Astrocyte (in vitro differentiated cells and primary cell): Measurements from ENCODE around the gene INPP5E. TPM values are rescaled to one million over a fixed set of nuclear protein-coding genes. Genes with fewer than 3 reads are reported as not detected.

Source experiments
- DNase-seq: peaks from one replicate; pipeline ENCODE4 v3.0.0-alpha.2; 2010; ENCODE audit warnings: low read depth
- FAIRE-seq: peaks from 2 replicates; lab custom pipeline; 2011; peaks lifted over from hg19 to GRCh38; lab: Jason Lieb, UNC
- H2AFZ ChIP-seq: 2 replicates; pipeline ENCODE4 v1.6.0; 2012; ENCODE audit warnings: low read depth, low read length, inconsistent platforms
- H3K27ac ChIP-seq: 2 replicates; pipeline ENCODE4 v1.5.1; 2011; ENCODE audit warnings: low read depth, low read length, inconsistent platforms
- H3K27me3 ChIP-seq: 2 replicates; pipeline ENCODE4 v1.6.0; 2011; ENCODE audit warnings: low read length, inconsistent platforms; ENCODE audit not compliant: insufficient read depth
- H3K36me3 ChIP-seq: 2 replicates; pipeline ENCODE4 v1.5.1; 2011; ENCODE audit warnings: low read length, inconsistent platforms; ENCODE audit not compliant: insufficient read depth
- H3K4me1 ChIP-seq: 2 replicates; pipeline ENCODE4 v1.5.1; 2011; ENCODE audit warnings: low read length, inconsistent platforms; ENCODE audit not compliant: insufficient read depth
- H3K4me2 ChIP-seq: 2 replicates; pipeline ENCODE4 v1.6.0; 2012; ENCODE audit warnings: low read length, inconsistent platforms
- H3K4me3 ChIP-seq: 2 replicates; pipeline ENCODE4 v1.5.1; 2011; ENCODE audit warnings: low read depth, mild to moderate bottlenecking, low read length, inconsistent platforms; ENCODE audit not compliant: insufficient read depth
- H3K79me2 ChIP-seq: 2 replicates; pipeline ENCODE4 v1.6.0; 2012; ENCODE audit warnings: mild to moderate bottlenecking, low read length, inconsistent platforms; ENCODE audit not compliant: insufficient read depth
- H3K9ac ChIP-seq: 2 replicates; pipeline ENCODE4 v1.6.0; 2012; ENCODE audit warnings: mild to moderate bottlenecking, low read length, inconsistent platforms
- H3K9me3 ChIP-seq: 2 replicates; pipeline ENCODE4 v1.5.1; 2012; ENCODE audit warnings: low read depth, mild to moderate bottlenecking, low read length, inconsistent platforms; ENCODE audit not compliant: insufficient read depth
- H4K20me1 ChIP-seq: 2 replicates; pipeline ENCODE4 v1.6.0; 2012; ENCODE audit warnings: low read length, inconsistent platforms; ENCODE audit not compliant: insufficient read depth
- H3K27ac Mint-ChIP-seq: one replicate; pipeline ENCODE4 v1.8.0; 2021; ENCODE audit warnings: mild to moderate bottlenecking, mixed read lengths; ENCODE audit not compliant: unreplicated experiment
- H3K27me3 Mint-ChIP-seq: one replicate; pipeline ENCODE4 v1.8.0; 2021; ENCODE audit warnings: low read depth, mixed read lengths; ENCODE audit not compliant: unreplicated experiment
- H3K36me3 Mint-ChIP-seq: one replicate; pipeline ENCODE4 v1.8.0; 2021; ENCODE audit warnings: low read depth, mixed read lengths; ENCODE audit not compliant: unreplicated experiment
- H3K4me1 Mint-ChIP-seq: one replicate; pipeline ENCODE4 v1.8.0; 2021; ENCODE audit warnings: low read depth, mixed read lengths; ENCODE audit not compliant: unreplicated experiment
- H3K4me3 Mint-ChIP-seq: one replicate; pipeline ENCODE4 v1.8.0; 2021; ENCODE audit warnings: mild to moderate bottlenecking, moderate library complexity, mixed read lengths; ENCODE audit not compliant: unreplicated experiment
- H3K9me3 Mint-ChIP-seq: one replicate; pipeline ENCODE4 v1.8.0; 2021; ENCODE audit warnings: mild to moderate bottlenecking, mixed read lengths; ENCODE audit not compliant: unreplicated experiment
- CTCF ChIP-seq: IDR thresholded peaks from 2 replicates; pipeline ENCODE4 v1.5.1; 2011; ENCODE audit warnings: low read depth, mild to moderate bottlenecking, inconsistent platforms, low read length, moderate library complexity; ENCODE audit not compliant: insufficient read depth
- EZH2 ChIP-seq: IDR thresholded peaks from 2 replicates; pipeline ENCODE4 v1.6.1; 2012; ENCODE audit warnings: mild to moderate bottlenecking, low read length, inconsistent platforms; ENCODE audit not compliant: insufficient read depth
- total RNA-seq: library from RNA; stranded (reverse); gene quantifications from 2 replicates; pipeline ENCODE4 v1.2.1, GENCODE V29; 2021

Gene INPP5E
- total RNA-seq, 1 donor from 2014 or later = 13.2 TPM

GRCh38 chr9:136411378-136411777 lies 28.3 kb downstream of the INPP5E start:
- Histone ChIP-seq H3K4me3 (peak overlapping the region; percentile 91), H3K36me3 (peaks cover 24% of the 10 kb centered on the region), H3K9me3 (no peaks in the 10 kb centered on the region), H3K79me2 (peaks cover 88% of the 10 kb centered on the region), H2AFZ (no peak overlapping the region), H3K27ac (peak overlapping the region; percentile 89), H3K4me2 (peak overlapping the region; percentile 97), H3K4me1 (peaks cover 16% of the 10 kb centered on the region), H3K27me3 (no peaks in the 10 kb centered on the region), H4K20me1 (peaks cover 63% of the 10 kb centered on the region), H3K9ac (peak overlapping the region; percentile 99)
- H3K27me3 Mint-ChIP-seq = no peaks in the 10 kb centered on the region
- peaks cover 18% of the 10 kb centered on the region for H3K36me3 Mint-ChIP-seq
- no peak for DNase-seq
- H3K4me1 Mint-ChIP-seq = peaks cover 32% of the 10 kb centered on the region
- peaks cover 2% of the 10 kb centered on the region for H3K9me3 Mint-ChIP-seq
- peak overlapping the region; percentile 97 for H3K27ac Mint-ChIP-seq
- FAIRE-seq = no peak
- H3K4me3 Mint-ChIP-seq = peak overlapping the region; percentile 99
- no peak for TF ChIP-seq CTCF
- no peak for TF ChIP-seq EZH2

GRCh38 chr9:136410500-136411287 lies 29.0 kb downstream of the INPP5E start, which contains the start of the genes ENTR1 and PMPCA:
ENTR1 (minus strand) TSS chr9:136410614; CDS start chr9:136410397, 217 bp downstream.
PMPCA (plus strand) TSS chr9:136410658; CDS start chr9:136410669, 11 bp downstream.
- FAIRE-seq = no peak
- peaks cover 14% of the 10 kb centered on the region for H3K36me3 Mint-ChIP-seq
- peak within 1 kb of the TSS; percentile 89 for H3K27ac ChIP-seq

More at GRCh38 chr9:136410500-136411287, 29.0 kb downstream of the INPP5E start, which contains the start of the genes ENTR1 and PMPCA:
- Mint-ChIP-seq H3K4me1 (peaks cover 32% of the 10 kb centered on the region), H3K27ac (peak within 1 kb of the TSS; percentile 97), H3K9me3 (peaks cover 2% of the 10 kb centered on the region), H3K27me3 (no peaks in the 10 kb centered on the region), H3K4me3 (peak within 1 kb of the TSS; percentile 99)
- peak within 1 kb of the TSS; percentile 85 for H2AFZ ChIP-seq
- peaks cover 16% of the 10 kb centered on the region for H3K4me1 ChIP-seq
- peak within 1 kb of the TSS; percentile 91 for H3K4me3 ChIP-seq
- peak within 1 kb of the TSS; percentile 99 for H3K9ac ChIP-seq
- DNase-seq = peak; percentile 70
- TF ChIP-seq CTCF = no peak
- no peak for TF ChIP-seq EZH2
- peaks cover 82% of the 10 kb centered on the region for H3K79me2 ChIP-seq
- H3K4me2 ChIP-seq = peak within 1 kb of the TSS; percentile 97
- no peaks in the 10 kb centered on the region for H3K9me3 ChIP-seq
- peaks cover 56% of the 10 kb centered on the region for H4K20me1 ChIP-seq
- H3K36me3 ChIP-seq = peaks cover 21% of the 10 kb centered on the region
- no peaks in the 10 kb centered on the region for H3K27me3 ChIP-seq
